Neural cell (in vitro differentiated cells): Measurements from ENCODE around the gene RAB1B. TPM values are rescaled to one million over a fixed set of nuclear protein-coding genes. Genes with fewer than 3 reads are reported as not detected.

Experiments
- H2AFZ ChIP-seq: fragments of 200-600, 300-800 bp; sonication (generic), shearing (Covaris generic); 2 replicates; pipeline ENCODE4 v1.6.0; 2014; ENCODE audit warnings: low read depth, mild to moderate bottlenecking, antibody characterized with exemption, low read length, moderate library complexity
- H3F3A ChIP-seq: fragments of 200-600 bp; shearing (Covaris generic); 2 replicates; pipeline ENCODE4 v1.6.1; 2016; ENCODE audit warnings: mild to moderate bottlenecking, moderate library complexity, mixed read lengths, antibody characterized with exemption, low read length; ENCODE audit not compliant: insufficient read depth, poor library complexity, severe bottlenecking
- H3K27ac ChIP-seq: fragments of 200-600, 300-800 bp; sonication (generic), shearing (Covaris generic); 2 replicates; pipeline ENCODE4 v1.5.1; 2014; ENCODE audit warnings: mild to moderate bottlenecking, low read length, moderate library complexity
- H3K27me3 ChIP-seq: fragments of 300-800, 200-600 bp; sonication (generic), shearing (Covaris generic); 2 replicates; pipeline ENCODE4 v1.6.0; 2014; ENCODE audit warnings: mild to moderate bottlenecking, low read depth, low read length, moderate library complexity; ENCODE audit not compliant: insufficient read depth
- H3K36me3 ChIP-seq: fragments of 300-800, 200-600 bp; sonication (generic), shearing (Covaris generic); 2 replicates; pipeline ENCODE4 v1.5.1; 2014; ENCODE audit warnings: mild to moderate bottlenecking, antibody characterized with exemption, low read length, moderate library complexity; ENCODE audit not compliant: insufficient read depth
- H3K4me2 ChIP-seq: fragments of 300-800, 200-600 bp; sonication (generic), shearing (Covaris generic); 2 replicates; pipeline ENCODE4 v1.6.0; 2014; ENCODE audit warnings: mild to moderate bottlenecking, low read length
- H3K4me3 ChIP-seq: fragments of 300-800, 200-600 bp; sonication (generic), shearing (Covaris generic); 2 replicates; pipeline ENCODE4 v1.5.1; 2014; ENCODE audit warnings: mild to moderate bottlenecking, low read length, moderate library complexity
- H3K79me2 ChIP-seq: fragments of 200-600 bp; shearing (Covaris generic); replicated peaks from 2 replicates; pipeline ENCODE4 v1.6.0; 2014; ENCODE audit warnings: mild to moderate bottlenecking, low read length, moderate library complexity; ENCODE audit not compliant: insufficient read depth
- H3K9ac ChIP-seq: fragments of 300-800, 200-600 bp; sonication (generic), shearing (Covaris generic); 2 replicates; pipeline ENCODE4 v1.6.1; 2016; ENCODE audit warnings: mild to moderate bottlenecking, low read length, mixed read lengths
- H3K9me2 ChIP-seq: fragments of 200-600 bp; shearing (Covaris generic); 2 replicates; pipeline ENCODE4 v1.6.1; 2016; ENCODE audit warnings: mild to moderate bottlenecking, low read length, mixed read lengths; ENCODE audit not compliant: insufficient read depth
- H3K9me3 ChIP-seq: fragments of 200-600, 300-800 bp; sonication (generic), shearing (Covaris generic); 2 replicates; pipeline ENCODE4 v1.6.1; 2016; ENCODE audit warnings: mild to moderate bottlenecking, mixed run types, low read length, moderate library complexity, mixed read lengths
- H4K20me1 ChIP-seq: fragments of 200-600 bp; shearing (Covaris generic); 2 replicates; pipeline ENCODE4 v1.6.1; 2016; ENCODE audit warnings: mild to moderate bottlenecking, mixed run types; ENCODE audit not compliant: insufficient read depth
- CTCF ChIP-seq: fragments of 450-650 bp; IDR thresholded peaks from 2 replicates; pipeline ENCODE4 v1.5.1; 2014; ENCODE audit warnings: antibody characterized with exemption, mild to moderate bottlenecking, moderate library complexity; ENCODE audit not compliant: poor library complexity, severe bottlenecking
- EP300 ChIP-seq: fragments of 450-650 bp; conservative IDR thresholded peaks from 2 replicates; pipeline ENCODE4 v1.6.1; 2014; ENCODE audit warnings: antibody characterized with exemption, mild to moderate bottlenecking, moderate library complexity; ENCODE audit not compliant: poor library complexity, severe bottlenecking
- EZH2 ChIP-seq: fragments of 200-600, 300-800 bp; shearing (Covaris generic), sonication (generic); IDR thresholded peaks from 2 replicates; pipeline ENCODE4 v1.6.1; 2014; ENCODE audit warnings: antibody characterized with exemption, low read length, borderline replicate concordance, mild to moderate bottlenecking; ENCODE audit not compliant: insufficient read depth, poor library complexity, severe bottlenecking
- MXI1 ChIP-seq: fragments of 450-650 bp; conservative IDR thresholded peaks from 2 replicates; pipeline ENCODE4 v1.6.1; 2014; ENCODE audit warnings: antibody characterized with exemption, mild to moderate bottlenecking; ENCODE audit not compliant: poor library complexity, severe bottlenecking
- POLR2AphosphoS5 ChIP-seq: IDR thresholded peaks from 2 replicates; pipeline ENCODE4 v1.6.1; 2012
- RAD21 ChIP-seq: fragments of 450-650 bp; conservative IDR thresholded peaks from 2 replicates; pipeline ENCODE4 v1.6.1; 2014; ENCODE audit warnings: antibody characterized with exemption, mild to moderate bottlenecking, moderate library complexity
- REST ChIP-seq: IDR thresholded peaks from 2 replicates; pipeline ENCODE4 v1.6.1; 2012; ENCODE audit warnings: borderline replicate concordance
- SMC3 ChIP-seq: fragments of 450-650 bp; conservative IDR thresholded peaks from 2 replicates; pipeline ENCODE4 v1.6.1; 2014; ENCODE audit warnings: antibody characterized with exemption, mild to moderate bottlenecking, moderate library complexity; ENCODE audit not compliant: poor library complexity
- TAF1 ChIP-seq: IDR thresholded peaks from 2 replicates; pipeline ENCODE4 v1.6.1; 2012; ENCODE audit warnings: low read depth
- polyA plus RNA-seq: library from polyadenylated mRNA; depleted of rRNA; stranded (reverse); fragments of >200 nt; gene quantifications from 2 replicates; pipeline ENCODE4 v1.2.3, GENCODE V29; 2014

RAB1B gene
- polyA plus RNA-seq, 1 donor from 2014 or later = 27.2 TPM

DNA sequence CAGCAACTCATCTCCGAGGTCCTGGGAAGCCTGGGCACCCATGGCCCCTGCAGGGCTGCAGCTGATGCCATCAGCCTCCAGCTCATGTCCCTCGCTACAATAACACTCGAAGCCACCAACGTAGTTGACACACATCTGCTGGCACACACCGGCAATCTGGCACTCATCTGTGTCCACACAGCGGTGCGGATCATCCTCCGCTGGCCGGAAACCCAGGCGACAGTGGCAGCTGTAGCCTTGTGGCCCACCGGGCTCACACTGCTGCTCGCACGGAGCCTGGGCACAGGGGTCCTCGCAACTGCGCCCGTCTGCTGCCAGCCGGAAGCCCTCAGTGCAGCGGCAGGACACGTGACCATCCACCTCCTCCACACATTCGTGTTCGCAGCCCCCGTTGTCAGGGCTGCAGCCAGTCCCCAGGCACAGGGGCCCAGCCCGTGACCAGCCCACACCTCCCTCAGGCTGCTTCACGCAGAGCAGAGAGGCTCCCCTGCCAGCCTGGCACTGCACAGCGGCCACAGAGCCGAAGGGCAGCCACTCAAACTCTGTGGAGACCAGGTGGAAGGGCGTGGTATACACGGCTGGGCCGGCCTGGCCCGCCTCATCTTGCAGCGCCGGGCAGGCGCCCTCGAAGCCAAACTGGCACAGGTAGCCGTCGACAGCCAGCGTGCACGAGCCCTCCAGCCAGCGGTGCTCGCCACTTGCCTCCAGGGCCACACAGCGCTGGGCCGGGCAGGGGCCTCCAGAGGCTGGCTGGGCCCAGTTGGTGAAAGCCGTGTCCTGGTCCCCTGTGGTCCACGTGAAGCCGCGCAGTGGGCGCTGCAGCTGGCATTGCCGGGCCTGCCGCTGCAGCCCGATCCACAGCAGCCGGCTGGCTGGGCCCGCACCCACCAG is 47.7 kb downstream of the RAB1B start:
- H3K27me3 ChIP-seq = peaks cover 11% of the 10 kb centered on the region

GRCh38 chr11:66316849-66317251 is 48.4 kb downstream of the RAB1B start, which contains the start of gene CD248:
CD248 (minus strand) TSS chr11:66317044; CDS start chr11:66317027, 17 bp downstream.
- H3K4me2 ChIP-seq = no peak within 1 kb of the TSS

More for the DNA sequence above, 47.7 kb downstream of the RAB1B start:
- Histone ChIP-seq H4K20me1 (no peaks in the 10 kb centered on the region), H3K36me3 (no peaks in the 10 kb centered on the region), H3F3A (no peaks in the 10 kb centered on the region), H3K9me2 (no peaks in the 10 kb centered on the region), H3K9ac (no peak overlapping the region), H3K4me3 (no peak overlapping the region), H3K27ac (no peak overlapping the region), H3K4me2 (no peak overlapping the region), H3K9me3 (no peaks in the 10 kb centered on the region), H3K79me2 (no peaks in the 10 kb centered on the region), H2AFZ (no peak overlapping the region)
- TF ChIP-seq POLR2AphosphoS5 (no peak), TAF1 (no peak), REST (no peak), SMC3 (no peak)

GRCh38 chr11:66317322-66317722 is 48.9 kb downstream of the RAB1B start:
- Histone ChIP-seq H3K36me3 (no peaks in the 10 kb centered on the region), H2AFZ (no peak overlapping the region), H3K27me3 (peaks cover 2% of the 10 kb centered on the region), H3F3A (no peaks in the 10 kb centered on the region), H4K20me1 (no peaks in the 10 kb centered on the region), H3K27ac (no peak overlapping the region), H3K4me2 (no peak overlapping the region), H3K9ac (peak overlapping the region; percentile 1), H3K9me3 (no peaks in the 10 kb centered on the region), H3K4me3 (no peak overlapping the region), H3K79me2 (no peaks in the 10 kb centered on the region), H3K9me2 (no peaks in the 10 kb centered on the region)
- TF ChIP-seq TAF1 (no peak), EZH2 (no peak), CTCF (no peak), SMC3 (no peak), POLR2AphosphoS5 (no peak), RAD21 (no peak), REST (no peak), MXI1 (no peak)

More at GRCh38 chr11:66316849-66317251, 48.4 kb downstream of the RAB1B start, which contains the start of gene CD248:
- Histone ChIP-seq H3K27me3 (peaks cover 6% of the 10 kb centered on the region), H3K9ac (peak within 1 kb of the TSS; percentile 1), H2AFZ (no peak within 1 kb of the TSS), H3F3A (no peaks in the 10 kb centered on the region), H3K79me2 (no peaks in the 10 kb centered on the region), H3K4me3 (no peak within 1 kb of the TSS), H3K9me3 (no peaks in the 10 kb centered on the region), H3K27ac (no peak within 1 kb of the TSS), H3K9me2 (no peaks in the 10 kb centered on the region), H3K36me3 (no peaks in the 10 kb centered on the region), H4K20me1 (no peaks in the 10 kb centered on the region)
- no peak for TF ChIP-seq POLR2AphosphoS5
- TF ChIP-seq EP300 = no peak
